Ishikawa (cell line): ENCODE results near the gene SH2D3C.

Experiments used
- CEBPB ChIP-seq: IDR thresholded peaks from 2 replicates; pipeline ENCODE4 v1.6.1; 2012
- CREB1 ChIP-seq: IDR thresholded peaks from 2 replicates; pipeline ENCODE4 v1.6.1; 2012; ENCODE audit warnings: low read depth
- EGR1 ChIP-seq: IDR thresholded peaks from 2 replicates; pipeline ENCODE4 v1.6.1; 2012
- EP300 ChIP-seq: IDR thresholded peaks from 2 replicates; pipeline ENCODE4 v1.6.1; 2012; ENCODE audit warnings: borderline replicate concordance
- FOXM1 ChIP-seq: IDR thresholded peaks from 2 replicates; pipeline ENCODE4 v1.6.1; 2012; ENCODE audit warnings: low read depth, borderline replicate concordance
- MAX ChIP-seq: IDR thresholded peaks from 2 replicates; pipeline ENCODE4 v1.6.1; 2012
- NFIC ChIP-seq: IDR thresholded peaks from 2 replicates; pipeline ENCODE4 v1.6.1; 2012
- RAD21 ChIP-seq: IDR thresholded peaks from 2 replicates; pipeline ENCODE4 v1.6.1; 2012; ENCODE audit warnings: low read depth
- REST ChIP-seq: IDR thresholded peaks from 2 replicates; pipeline ENCODE4 v1.6.1; 2012; ENCODE audit warnings: low read depth, mild to moderate bottlenecking
- TAF1 ChIP-seq: IDR thresholded peaks from 2 replicates; pipeline ENCODE4 v1.6.1; 2012; ENCODE audit warnings: low read depth, mild to moderate bottlenecking
- TCF12 ChIP-seq: IDR thresholded peaks from 2 replicates; pipeline ENCODE4 v1.6.1; 2012; ENCODE audit warnings: low read depth
- TEAD4 ChIP-seq: IDR thresholded peaks from 2 replicates; pipeline ENCODE4 v1.6.1; 2012
- USF1 ChIP-seq: IDR thresholded peaks from 2 replicates; pipeline ENCODE4 v1.6.1; 2012
- YY1 ChIP-seq: IDR thresholded peaks from 2 replicates; pipeline ENCODE4 v1.6.1; 2012; ENCODE audit warnings: low read depth
- ZBTB7A ChIP-seq: IDR thresholded peaks from 2 replicates; pipeline ENCODE4 v1.6.1; 2012; ENCODE audit warnings: low read depth

The SH2D3C gene

GRCh38 chr9:127801955-127802575, 23.6 kb upstream of the SH2D3C start:
- TF ChIP-seq USF1, result no peak
- 0 out of 2 replicates have a peak, but pooled peaks have one; percentile 11 for TF ChIP-seq CEBPB

DNA sequence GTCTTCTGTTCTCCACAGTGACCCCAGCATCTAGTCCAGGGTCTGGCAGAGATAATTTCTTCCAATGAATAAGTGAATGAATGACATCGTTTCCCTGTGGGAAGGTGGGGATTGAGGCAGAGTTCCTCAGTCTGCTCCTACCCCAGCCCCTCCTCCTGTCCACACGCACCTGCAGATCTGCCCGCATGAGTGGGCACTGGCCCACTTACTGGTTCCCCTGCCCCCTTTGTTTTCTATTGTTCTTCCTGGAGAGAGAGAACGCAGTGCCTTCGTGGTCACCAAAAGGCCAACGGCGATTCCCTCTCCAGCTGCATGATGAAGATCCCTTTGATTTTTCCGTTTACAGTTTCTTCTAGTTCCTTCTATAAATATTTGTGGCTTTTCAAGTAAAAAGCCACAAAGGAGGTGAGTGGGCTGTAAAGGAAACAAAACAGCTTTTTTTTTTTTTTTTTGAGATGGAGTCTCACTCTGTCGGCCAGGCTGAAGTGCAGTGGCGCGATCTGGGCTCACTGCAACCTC, 18.4 kb upstream of the SH2D3C start:
- TF ChIP-seq USF1, result no peak
- TF ChIP-seq RAD21, result no peak

GRCh38 chr9:127796225-127796813, 17.9 kb upstream of the SH2D3C start:
- no peak for TF ChIP-seq TAF1
- no peak for TF ChIP-seq EP300
- no peak for TF ChIP-seq CREB1
- no peak for TF ChIP-seq MAX
- TF ChIP-seq NFIC, result no peak
- no peak for TF ChIP-seq REST

- no peak for TF ChIP-seq MAX
- no peak for TF ChIP-seq REST
- TF ChIP-seq YY1, result no peak
- TF ChIP-seq ZBTB7A, result no peak
- no peak for TF ChIP-seq EP300
- TF ChIP-seq FOXM1, result no peak
- TF ChIP-seq TEAD4, result no peak
- TF ChIP-seq TCF12, result no peak
- TF ChIP-seq EGR1, result no peak
- no peak for TF ChIP-seq RAD21
- TF ChIP-seq NFIC, result no peak
- TF ChIP-seq CEBPB, result no peak
- TF ChIP-seq TAF1, result no peak
- no peak for TF ChIP-seq USF1
- TF ChIP-seq CREB1, result no peak
Observed at GRCh38 chr9:127794001-127794791, 15.7 kb upstream of the SH2D3C start.

- no peak for TF ChIP-seq EP300
- no peak for TF ChIP-seq ZBTB7A
- no peak for TF ChIP-seq FOXM1
- TF ChIP-seq CREB1, result no peak
- TF ChIP-seq RAD21, result no peak
- TF ChIP-seq YY1, result no peak
- no peak for TF ChIP-seq CEBPB
- no peak for TF ChIP-seq USF1
- TF ChIP-seq MAX, result no peak
- no peak for TF ChIP-seq EGR1
- TF ChIP-seq TCF12, result no peak
- no peak for TF ChIP-seq REST
- no peak for TF ChIP-seq NFIC
- no peak for TF ChIP-seq TAF1
- no peak for TF ChIP-seq TEAD4
Observed at GRCh38 chr9:127793093-127793708, 14.7 kb upstream of the SH2D3C start.
